Gastroesophageal sphincter (tissue), 3 donors: ENCODE measurements around the gene MRFAP1.

Experiments used
- CTCF ChIP-seq, 4 experiments: fragments of 200-600 bp in 2 of 4; fragments of 450-650 bp in 2 of 4; sonication (generic) in 1 of 4; IDR thresholded peaks; one replicate each; pipeline ENCODE4 v1.5.1; 2017 to 2019; ENCODE audit warnings: antibody characterized with exemption in 4 of 4, mild to moderate bottlenecking in 2 of 4, moderate library complexity in 2 of 4
- POLR2A ChIP-seq, 2 donors: fragments of 450-650 bp; IDR thresholded peaks; one replicate each; pipeline ENCODE4 v1.6.1; 2017; ENCODE audit warnings: antibody characterized with exemption in 2 of 2, mild to moderate bottlenecking in 2 of 2, moderate library complexity in 1 of 2

- no peak for TF ChIP-seq CTCF (IDR thresholded peaks at IDR 0.05)
- no peak for TF ChIP-seq POLR2A (IDR thresholded peaks at IDR 0.05)
Measured at GRCh38 chr4:6610856-6611430, 29.5 kb upstream of the MRFAP1 start.
